ENCODE data around the gene BCL6. TPM values are rescaled to one million over a fixed set of nuclear protein-coding genes. Genes with fewer than 3 reads are reported as not detected.

BCL6 gene
- total RNA-seq, 1 experiment from 2014 or later, result 21.5 TPM

- intact Hi-C loops (cut with micrococcal nuclease; ENCODE audit: unreplicated experiment), result loop anchor here (5.0 to 10.0 kb wide), 4 partner anchors 291 to 1489 kb away; no protein-coding TSS in a partner anchor
- Histone ChIP-seq H3K4me1 (ENCODE audit: control insufficient read depth, insufficient read depth, low read length) (peaks cover 44% of the 10 kb centered on the region), H3K27me3 (ENCODE audit: control insufficient read depth, insufficient read depth, low read length) (no peaks in the 10 kb centered on the region), H3K27ac (ENCODE audit: low read length) (peak overlapping the region; percentile 100), H3K9me3 (ENCODE audit: control insufficient read depth, insufficient read depth, low read depth, low read length) (no peaks in the 10 kb centered on the region), H3K36me3 (ENCODE audit: control insufficient read depth, insufficient read depth, low read length) (peaks cover 2% of the 10 kb centered on the region; the same call in 1 of the 2 replicates), H3K4me3 (ENCODE audit: low read depth in 2 of 2, low read length in 2 of 2) (peak overlapping the region; percentile 60 to 94)
- BruUV-seq (replicated peaks), result no TSS peak
- ATAC-seq (no peak), DNase-seq (ENCODE audit: low read depth, low spot score) (no peak)
- in situ Hi-C loops (cut with HindIII; ENCODE audit: low pct_unique_long_range_greater_than_20kb, low sequenced_read_pairs), result loop anchor here (10.0 to 25.0 kb wide), 4 partner anchors 171 to 1401 kb away; no protein-coding TSS in a partner anchor
- TF ChIP-seq CTCF (IDR thresholded peaks at IDR 0.05), result no peak
- TF ChIP-seq SIN3A (IDR thresholded peaks at IDR 0.05; ENCODE audit: borderline replicate concordance, insufficient read depth, low read depth, low read length), result 0 out of 2 replicates have a peak, but pooled peaks have one; percentile 57
- ChIA-PET CTCF (interaction anchor here (0.8 to 2.2 kb wide), 4 partner anchors 10 to 1298 kb away, joined by 3 to 7 read pairs (median 4); no protein-coding TSS in a partner anchor), POLR2A (interaction anchor here (0.6 to 0.7 kb wide), 4 partner anchors 1006 to 1327 kb away, joined by 3 to 9 read pairs (median 4); no protein-coding TSS in a partner anchor)
Observed at GRCh38 chr3:187743195-187744141, 1.8 kb downstream of the BCL6 start.

GRCh38 chr3:187742351-187743171, 2.7 kb downstream of the BCL6 start:
- BruUV-seq (replicated peaks), result TSS peak; percentile 28
- Histone ChIP-seq H3K27ac (ENCODE audit: low read length) (peak overlapping the region; percentile 62), H3K9me3 (ENCODE audit: control insufficient read depth, insufficient read depth, low read depth, low read length) (no peaks in the 10 kb centered on the region), H3K4me1 (ENCODE audit: control insufficient read depth, insufficient read depth, low read length) (peaks cover 35% of the 10 kb centered on the region), H3K4me3 (ENCODE audit: low read depth in 2 of 2, low read length in 2 of 2) (peak overlapping the region; percentile 60 to 94), H3K36me3 (ENCODE audit: control insufficient read depth, insufficient read depth, low read length) (peaks cover 2% of the 10 kb centered on the region; the same call in 1 of the 2 replicates), H3K27me3 (ENCODE audit: control insufficient read depth, insufficient read depth, low read length) (no peaks in the 10 kb centered on the region)
- ChIA-PET CTCF (interaction anchor here (0.7 to 2.2 kb wide), 6 partner anchors 10 to 1299 kb away, joined by 3 to 7 read pairs (median 3); no protein-coding TSS in a partner anchor), POLR2A (interaction anchor here (0.7 kb wide), 1 partner anchor 1206 kb away, joined by 4 read pairs; no protein-coding TSS in a partner anchor)
- in situ Hi-C loops (cut with HindIII; ENCODE audit: low pct_unique_long_range_greater_than_20kb, low sequenced_read_pairs), result loop anchor here (10.0 to 25.0 kb wide), 4 partner anchors 172 to 1402 kb away; no protein-coding TSS in a partner anchor
- no peak for TF ChIP-seq REST (IDR thresholded peaks at IDR 0.05; ENCODE audit: insufficient read depth in 1 of 2, low read depth in 2 of 2, low read length in 1 of 2)
- peak; percentile 76 for TF ChIP-seq CTCF (IDR thresholded peaks at IDR 0.05)
- no peak for TF ChIP-seq SIN3A (IDR thresholded peaks at IDR 0.05; ENCODE audit: borderline replicate concordance, insufficient read depth, low read depth, low read length)
- TF ChIP-seq POLR2AphosphoS5 (IDR thresholded peaks at IDR 0.05; ENCODE audit: low read depth, low read length), result no peak
- TF ChIP-seq TCF7L2 (IDR thresholded peaks at IDR 0.05; ENCODE audit: low read depth, low read length), result no peak
- no peak for DNase-seq (ENCODE audit: low read depth, low spot score)
- intact Hi-C loops (cut with micrococcal nuclease; ENCODE audit: unreplicated experiment), result loop anchor here (5.0 to 10.0 kb wide), 4 partner anchors 292 to 1490 kb away; no protein-coding TSS in a partner anchor
- no peak for ATAC-seq
